HepG2 (cell line): ENCODE results near the gene HTR7. TPM values are rescaled to one million over a fixed set of nuclear protein-coding genes. Genes with fewer than 3 reads are reported as not detected.

Source experiments
- ATAC-seq: fragments of 200-7000 bp; cut with Tn5 transposase; 3 replicates; pipeline ENCODE4 v1.9.1; 2020; ENCODE audit warnings: mild to moderate bottlenecking, moderate library complexity
- BruUV-seq: library from RNA; stranded (reverse); fragments of 400-500 nt; replicated peaks from 2 replicates; lab custom pipeline; 2021; lab: Mats Ljungman, UMichigan
- CTCF ChIA-PET: fragments of 300-600 bp; formaldehyde crosslinking; extraction: SDS; loops from one replicate; lab custom pipeline; 2021; ENCODE audit warnings: low total read pairs, inconsistent platforms, low intra/inter-chr PET ratio; lab: Yijun Ruan, JAX
- POLR2A ChIA-PET: fragments of 350-600 bp; sonication (Branson Sonifier 250); formaldehyde crosslinking; loops from one replicate; lab custom pipeline; 2020; ENCODE audit warnings: antibody characterized with exemption, inconsistent platforms; lab: Yijun Ruan, JAX
- DNase-seq: peaks from one replicate; pipeline ENCODE4 v3.0.0-alpha.2; 2015; ENCODE audit warnings: low spot score
- FAIRE-seq: peaks from 3 replicates; lab custom pipeline; 2011; peaks lifted over from hg19 to GRCh38; lab: Jason Lieb, UNC
- H2AFZ ChIP-seq: one replicate; pipeline ENCODE4 v1.6.1; 2011; ENCODE audit warnings: low read length, inconsistent platforms
- H3K27ac ChIP-seq: fragments of 300-600 bp; 3 replicates; pipeline ENCODE4 v1.8.0; 2011; ENCODE audit warnings: mixed run types, mild to moderate bottlenecking, mixed read lengths, low read length, inconsistent platforms; ENCODE audit not compliant: insufficient read depth; ENCODE audit errors: extremely low read length
- H3K27me3 ChIP-seq, 2 experiments: fragments of 200-600 bp in 1 of 2; 2 replicates in 1 of 2; 3 replicates in 1 of 2; pipeline versions ENCODE4 v1.6.0 to v1.8.0; 2011; ENCODE audit warnings: low read length in 2 of 2, mild to moderate bottlenecking in 2 of 2, moderate library complexity in 2 of 2, inconsistent platforms in 1 of 2; ENCODE audit not compliant: insufficient read depth in 2 of 2, control insufficient read depth in 1 of 2
- H3K36me3 ChIP-seq, 2 experiments: fragments of 200-600 bp in 1 of 2; replicated peaks in 1 of 2; 2 replicates in 1 of 2; 3 replicates in 1 of 2; pipeline versions ENCODE4 v1.5.1 to v1.8.0; 2011; ENCODE audit warnings: low read length in 2 of 2, inconsistent platforms in 1 of 2; ENCODE audit not compliant: insufficient read depth in 2 of 2, control insufficient read depth in 1 of 2
- H3K4me1 ChIP-seq: 2 replicates; pipeline ENCODE4 v1.5.1; 2012; ENCODE audit warnings: low read length, inconsistent platforms; ENCODE audit not compliant: insufficient read depth
- H3K4me2 ChIP-seq: 2 replicates; pipeline ENCODE4 v1.6.0; 2011; ENCODE audit warnings: low read depth, low read length, inconsistent platforms
- H3K4me3 ChIP-seq, 3 experiments: fragments of 200-600 bp in 1 of 3; sonication (generic), shearing (Covaris generic) in 1 of 3; replicated peaks in 1 of 3; 2 replicates each; pipeline ENCODE4 v1.5.1; 2011 to 2016; ENCODE audit warnings: low read length in 3 of 3, inconsistent platforms in 2 of 3, low read depth in 2 of 3, mild to moderate bottlenecking in 2 of 3, control low read depth in 1 of 3, mixed read lengths in 1 of 3; ENCODE audit not compliant: insufficient read depth in 1 of 3
- H3K79me2 ChIP-seq: one replicate; pipeline ENCODE4 v1.6.1; 2011; ENCODE audit warnings: low read length, inconsistent platforms; ENCODE audit not compliant: insufficient read depth
- H3K9ac ChIP-seq: 2 replicates; pipeline ENCODE4 v1.6.0; 2011; ENCODE audit warnings: mild to moderate bottlenecking, low read depth, low read length, inconsistent platforms; ENCODE audit not compliant: insufficient read depth
- H3K9me3 ChIP-seq: 2 replicates; pipeline ENCODE4 v1.5.1; 2012; ENCODE audit warnings: mild to moderate bottlenecking, low read length
- H4K20me1 ChIP-seq: 2 replicates; pipeline ENCODE4 v1.6.0; 2011; ENCODE audit warnings: inconsistent platforms, mild to moderate bottlenecking, low read length, moderate library complexity; ENCODE audit not compliant: insufficient read depth
- ARNTL ChIP-seq: sonication (generic); formaldehyde crosslinking; IDR thresholded peaks from 2 replicates; pipeline ENCODE4 v1.4.0; 2020; ENCODE audit warnings: mild to moderate bottlenecking, missing genetic modification reagents
- HMG20B ChIP-seq: conservative IDR thresholded peaks from 2 replicates; pipeline ENCODE4 v1.6.1; 2016; ENCODE audit warnings: missing genetic modification reagents, missing compliant biosample characterization
- HNRNPL ChIP-seq: fragments of 200-400 bp; formaldehyde crosslinking; IDR thresholded peaks from 2 replicates; pipeline ENCODE4 v1.6.1; 2017; ENCODE audit warnings: mild to moderate bottlenecking, low read depth, low read length
- ISL2 ChIP-seq: sonication (generic); formaldehyde crosslinking; IDR thresholded peaks from 2 replicates; pipeline ENCODE4 v1.5.0; 2020; ENCODE audit warnings: missing genetic modification reagents
- KDM5A ChIP-seq: fragments of 200-600 bp; sonication (generic); IDR thresholded peaks from 2 replicates; pipeline ENCODE4 v1.7.0; 2018; ENCODE audit warnings: antibody characterized with exemption, mild to moderate bottlenecking, low read length, borderline replicate concordance
- MIER3 ChIP-seq: IDR thresholded peaks from 2 replicates; pipeline ENCODE4 v1.6.1; 2016; ENCODE audit warnings: missing compliant biosample characterization, borderline replicate concordance
- MTA1 ChIP-seq: sonication (generic); formaldehyde crosslinking; IDR thresholded peaks from 2 replicates; pipeline ENCODE4 v1.4.0; 2020; ENCODE audit warnings: missing genetic modification reagents, mild to moderate bottlenecking, borderline replicate concordance
- PCBP2 ChIP-seq: fragments of 200-400 bp; formaldehyde crosslinking; optimal IDR thresholded peaks from 2 replicates; pipeline ENCODE3; 2018; ENCODE audit warnings: low read length, low read depth; ENCODE audit not compliant: poor library complexity, severe bottlenecking
- SMAD1 ChIP-seq: sonication (generic); formaldehyde crosslinking; IDR thresholded peaks from 2 replicates; pipeline ENCODE4 v1.4.0; 2020; ENCODE audit warnings: missing genetic modification reagents, low read depth, mild to moderate bottlenecking, borderline replicate concordance
- ZBTB1 ChIP-seq: sonication (generic); formaldehyde crosslinking; IDR thresholded peaks from 2 replicates; pipeline ENCODE4 v1.4.0; 2020; ENCODE audit warnings: missing genetic modification reagents, borderline replicate concordance
- ZFP1 ChIP-seq: IDR thresholded peaks from 2 replicates; pipeline ENCODE4 v1.6.1; 2016
- ZNF331 ChIP-seq: sonication (generic); formaldehyde crosslinking; IDR thresholded peaks from 2 replicates; pipeline ENCODE4 v1.4.0; 2020; ENCODE audit warnings: missing genetic modification reagents
- ZNF546 ChIP-seq: sonication (generic); formaldehyde crosslinking; conservative IDR thresholded peaks from 2 replicates; pipeline ENCODE4 v1.8.1; 2023; ENCODE audit warnings: mild to moderate bottlenecking, missing genetic modification reagents
- WGBS: methylation state at CpG from one replicate; pipeline ENCODE4 v1.1.6; 2017; ENCODE audit warnings: low lambda C conversion rate; 5-methylcytosine and 5-hydroxymethylcytosine counted together
- in situ Hi-C: cut with HindIII; loops from 2 replicates; pipeline ENCODE4 v1.10.0; 2017; ENCODE audit warnings: low pct_unique_long_range_greater_than_20kb; ENCODE audit not compliant: extremely low pct_ligation_motif_present
- intact Hi-C: fragments of 100-400 bp; cut with micrococcal nuclease; formaldehyde crosslinking; loops from one replicate; pipeline ENCODE4 v1.10.0; 2022; ENCODE audit not compliant: unreplicated experiment
- polyA plus RNA-seq, 8 experiments: library from polyadenylated mRNA; depleted of rRNA in 3 of 8; stranded (reverse) in 7 of 8; unstranded in 1 of 8; fragments of >200 nt; fragmentation: Illumina TruSeq in 4 of 8; extraction: Trizol in 4 of 8; gene quantifications; 2 replicates each; pipeline versions ENCODE4 v1.2.1 to v1.2.3, GENCODE V29; 2011 to 2016; ENCODE audit warnings: low read depth in 4 of 8, missing spikeins in 1 of 8, mixed read lengths in 1 of 8; ENCODE audit not compliant: insufficient read depth in 1 of 8
- total RNA-seq, 5 experiments: library from RNA; depleted of rRNA; stranded (reverse); fragments of >200 nt; fragmentation: Illumina TruSeq; extraction: Trizol; gene quantifications; 2 replicates each; pipeline ENCODE4 v1.2.3, GENCODE V29; 2016; ENCODE audit warnings: low read depth in 1 of 5
- TF ChIP-seq, protein P1 (sequence below): sonication (generic); formaldehyde crosslinking; IDR thresholded peaks from 2 replicates; pipeline ENCODE4 v1.5.0; 2020; ENCODE audit warnings: mild to moderate bottlenecking, low read depth, missing genetic modification reagents, borderline replicate concordance
- TF ChIP-seq, protein P2 (sequence below): conservative IDR thresholded peaks from 2 replicates; pipeline ENCODE4 v1.6.1; 2018; ENCODE audit warnings: missing genetic modification reagents
- TF ChIP-seq, protein P3 (sequence below): sonication (generic); formaldehyde crosslinking; IDR thresholded peaks from 2 replicates; pipeline ENCODE4 v1.5.1; 2020; ENCODE audit warnings: missing genetic modification reagents, mild to moderate bottlenecking, borderline replicate concordance
- TF ChIP-seq, protein P4 (sequence below): sonication (generic); formaldehyde crosslinking; IDR thresholded peaks from 2 replicates; pipeline ENCODE4 v1.4.0; 2020; ENCODE audit warnings: missing genetic modification reagents, low read depth, mild to moderate bottlenecking, borderline replicate concordance
- TF ChIP-seq, protein P5 (sequence below): sonication (generic); formaldehyde crosslinking; IDR thresholded peaks from 2 replicates; pipeline ENCODE4 v1.4.0; 2020; ENCODE audit warnings: missing genetic modification reagents

HTR7 gene
- total and polyA plus RNA-seq, 2 of the 13 experiments (the other 11 are each of a cell fraction or from before 2014, with no cell fraction given) = 0.04 TPM; not detected in 1

DNA sequence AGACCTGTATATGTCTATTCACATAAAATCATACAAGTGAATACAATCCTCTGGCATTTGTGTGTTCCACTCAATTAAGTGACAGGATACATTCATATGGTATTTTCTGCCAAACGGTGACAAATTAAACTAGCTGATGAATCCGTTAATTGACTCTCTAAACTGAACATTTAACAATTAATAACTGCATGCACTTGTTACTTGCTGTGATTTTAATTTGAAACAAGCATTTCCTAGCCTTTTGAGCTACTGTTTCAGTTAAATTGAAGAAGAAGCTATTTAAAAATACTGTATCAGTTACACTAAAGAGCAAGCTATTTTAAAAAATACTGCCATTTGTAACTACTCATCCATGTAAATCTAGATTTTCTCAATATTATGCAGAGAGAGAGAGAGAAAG, 67.4 kb downstream of the HTR7 start:
- ChIA-PET POLR2A (no interaction called here), CTCF (no interaction called here)
- H4K20me1 ChIP-seq = no peaks in the 10 kb centered on the region
- no peak overlapping the region for H3K9ac ChIP-seq
- intact Hi-C loops = no loop called here
- no peaks in the 10 kb centered on the region for H3K9me3 ChIP-seq
- H3K79me2 ChIP-seq = no peaks in the 10 kb centered on the region
- no TSS peak for BruUV-seq
- H2AFZ ChIP-seq = no peak overlapping the region
- no peak for DNase-seq
- H3K4me3 ChIP-seq = no peak overlapping the region
- H3K36me3 ChIP-seq = no peaks in the 10 kb centered on the region
- in situ Hi-C loops = no loop called here
- H3K4me1 ChIP-seq = no peaks in the 10 kb centered on the region
- TF ChIP-seq, protein P1, sequence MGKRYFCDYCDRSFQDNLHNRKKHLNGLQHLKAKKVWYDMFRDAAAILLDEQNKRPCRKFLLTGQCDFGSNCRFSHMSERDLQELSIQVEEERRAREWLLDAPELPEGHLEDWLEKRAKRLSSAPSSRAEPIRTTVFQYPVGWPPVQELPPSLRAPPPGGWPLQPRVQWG (CRISPR knock-in tag) = no peak
- TF ChIP-seq, protein P2, sequence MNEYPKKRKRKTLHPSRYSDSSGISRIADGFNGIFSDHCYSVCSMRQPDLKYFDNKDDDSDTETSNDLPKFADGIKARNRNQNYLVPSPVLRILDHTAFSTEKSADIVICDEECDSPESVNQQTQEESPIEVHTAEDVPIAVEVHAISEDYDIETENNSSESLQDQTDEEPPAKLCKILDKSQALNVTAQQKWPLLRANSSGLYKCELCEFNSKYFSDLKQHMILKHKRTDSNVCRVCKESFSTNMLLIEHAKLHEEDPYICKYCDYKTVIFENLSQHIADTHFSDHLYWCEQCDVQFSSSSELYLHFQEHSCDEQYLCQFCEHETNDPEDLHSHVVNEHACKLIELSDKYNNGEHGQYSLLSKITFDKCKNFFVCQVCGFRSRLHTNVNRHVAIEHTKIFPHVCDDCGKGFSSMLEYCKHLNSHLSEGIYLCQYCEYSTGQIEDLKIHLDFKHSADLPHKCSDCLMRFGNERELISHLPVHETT (CRISPR knock-in tag) = no peak
- TF ChIP-seq HMG20B (CRISPR knock-in tag) (no peak), ZNF546 (CRISPR knock-in tag) (no peak), ZNF331 (CRISPR knock-in tag) (no peak), KDM5A (no peak), PCBP2 (no peak), ZFP1 (CRISPR knock-in tag) (no peak), MTA1 (no peak), HNRNPL (no peak), MIER3 (CRISPR knock-in tag) (no peak), ZBTB1 (CRISPR knock-in tag) (no peak), SMAD1 (CRISPR knock-in tag) (no peak), ISL2 (CRISPR knock-in tag) (no peak), ARNTL (no peak)
- TF ChIP-seq, protein P3, sequence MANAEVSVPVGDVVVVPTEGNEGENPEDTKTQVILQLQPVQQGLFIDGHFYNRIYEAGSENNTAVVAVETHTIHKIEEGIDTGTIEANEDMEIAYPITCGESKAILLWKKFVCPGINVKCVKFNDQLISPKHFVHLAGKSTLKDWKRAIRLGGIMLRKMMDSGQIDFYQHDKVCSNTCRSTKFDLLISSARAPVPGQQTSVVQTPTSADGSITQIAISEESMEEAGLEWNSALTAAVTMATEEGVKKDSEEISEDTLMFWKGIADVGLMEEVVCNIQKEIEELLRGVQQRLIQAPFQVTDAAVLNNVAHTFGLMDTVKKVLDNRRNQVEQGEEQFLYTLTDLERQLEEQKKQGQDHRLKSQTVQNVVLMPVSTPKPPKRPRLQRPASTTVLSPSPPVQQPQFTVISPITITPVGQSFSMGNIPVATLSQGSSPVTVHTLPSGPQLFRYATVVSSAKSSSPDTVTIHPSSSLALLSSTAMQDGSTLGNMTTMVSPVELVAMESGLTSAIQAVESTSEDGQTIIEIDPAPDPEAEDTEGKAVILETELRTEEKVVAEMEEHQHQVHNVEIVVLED (CRISPR knock-in tag) = no peak
- TF ChIP-seq, protein P4, sequence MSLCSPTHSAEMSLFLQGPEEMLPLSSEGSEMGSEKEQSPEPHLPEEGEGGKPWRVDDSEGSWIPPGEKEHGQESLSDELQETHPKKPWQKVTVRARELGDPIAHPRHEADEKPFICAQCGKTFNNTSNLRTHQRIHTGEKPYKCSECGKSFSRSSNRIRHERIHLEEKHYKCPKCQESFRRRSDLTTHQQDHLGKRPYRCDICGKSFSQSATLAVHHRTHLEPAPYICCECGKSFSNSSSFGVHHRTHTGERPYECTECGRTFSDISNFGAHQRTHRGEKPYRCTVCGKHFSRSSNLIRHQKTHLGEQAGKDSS = no peak
- TF ChIP-seq, protein P5, sequence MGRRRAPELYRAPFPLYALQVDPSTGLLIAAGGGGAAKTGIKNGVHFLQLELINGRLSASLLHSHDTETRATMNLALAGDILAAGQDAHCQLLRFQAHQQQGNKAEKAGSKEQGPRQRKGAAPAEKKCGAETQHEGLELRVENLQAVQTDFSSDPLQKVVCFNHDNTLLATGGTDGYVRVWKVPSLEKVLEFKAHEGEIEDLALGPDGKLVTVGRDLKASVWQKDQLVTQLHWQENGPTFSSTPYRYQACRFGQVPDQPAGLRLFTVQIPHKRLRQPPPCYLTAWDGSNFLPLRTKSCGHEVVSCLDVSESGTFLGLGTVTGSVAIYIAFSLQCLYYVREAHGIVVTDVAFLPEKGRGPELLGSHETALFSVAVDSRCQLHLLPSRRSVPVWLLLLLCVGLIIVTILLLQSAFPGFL (CRISPR knock-in tag) = no peak
- H3K27ac ChIP-seq = no peak overlapping the region
- no peak for FAIRE-seq
- WGBS = 0% methylated on average over 2 of the region's 2 CpGs
- no peak for ATAC-seq
- peaks cover 0 to 8% of the 10 kb centered on the region in 2 experiments; a peak in 2 of 5 replicates for H3K27me3 ChIP-seq
- no peak overlapping the region for H3K4me2 ChIP-seq
